Colonic mucosa (tissue), 4 donors: ENCODE data around the gene KRTAP4-11. TPM values are rescaled to one million over a fixed set of nuclear protein-coding genes. Genes with fewer than 3 reads are reported as not detected.

Experiments used
- DNase-seq: peaks from one replicate; pipeline ENCODE4 v3.0.0-alpha.2; 2020
- H3K27ac ChIP-seq: fragments of 200-600 bp; one replicate; pipeline ENCODE4 v1.8.0; 2021
- H3K27me3 ChIP-seq: fragments of 200-600 bp; one replicate; pipeline ENCODE4 v1.8.0; 2021
- H3K36me3 ChIP-seq: fragments of 200-600 bp; one replicate; pipeline ENCODE4 v1.8.0; 2021
- H3K4me1 ChIP-seq: fragments of 200-600 bp; one replicate; pipeline ENCODE4 v1.8.0; 2021; ENCODE audit warnings: mild to moderate bottlenecking
- H3K4me3 ChIP-seq: fragments of 200-600 bp; one replicate; pipeline ENCODE4 v1.8.0; 2021
- H3K9ac ChIP-seq, 2 donors: one replicate each; pipeline ENCODE4 v1.7.0; 2013; ENCODE audit warnings: control low read depth in 2 of 2, low read depth in 2 of 2, low read length in 2 of 2
- H3K9me3 ChIP-seq: fragments of 200-600 bp; one replicate; pipeline ENCODE4 v1.8.0; 2021
- CTCF ChIP-seq: fragments of 200-600 bp; IDR thresholded peaks from one replicate; pipeline ENCODE4 v1.8.0; 2022; ENCODE audit warnings: antibody characterized with exemption, mild to moderate bottlenecking
- intact Hi-C: fragments of 100-400 bp; cut with DNase I; formaldehyde crosslinking; loops from one replicate; pipeline ENCODE4 v1.14.1; 2022
- total RNA-seq, 2 donors: library from RNA; stranded (reverse); fragmentation: NEBNext Ultra II Directional in 1 of 2; extraction: Animal tissue kit (Norgen Biotek cat#: 25700) in 1 of 2; gene quantifications; one replicate each; pipeline ENCODE4 v1.2.1, GENCODE V29; 2021
- donor health status: healthy.
- donor health status: DM: no; HTN: no; CAD: no.
- donor health status: DM: no; HTN: no; CAD: no.

KRTAP4-11 gene
- total RNA-seq, 2 donors from 2014 or later = not detected

DNA sequence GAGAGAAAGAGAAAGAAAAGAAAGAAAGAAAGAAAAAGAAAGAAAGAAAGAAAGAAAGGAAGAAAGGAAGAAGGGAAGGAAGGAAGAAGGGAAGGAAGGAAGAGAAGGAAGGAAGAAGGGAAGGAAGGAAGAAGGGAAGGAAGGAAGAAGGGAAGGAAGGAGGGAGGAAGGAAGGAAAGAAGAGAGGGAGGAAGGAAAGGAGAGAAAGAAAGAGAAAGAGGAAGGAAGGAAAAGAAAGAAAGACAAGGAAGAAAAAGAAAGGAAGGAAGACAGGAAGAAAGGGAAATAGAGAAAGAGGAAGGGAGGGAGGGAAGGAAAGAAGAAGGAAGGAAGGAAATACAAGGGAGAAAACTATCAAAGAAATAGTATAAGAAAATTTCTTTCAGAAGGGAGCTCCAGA, 41.4 kb downstream of the KRTAP4-11 start:
- intact Hi-C loops = no loop called here
- H3K27ac ChIP-seq = no peak overlapping the region
- H3K4me1 ChIP-seq = no peaks in the 10 kb centered on the region
- no peaks in the 10 kb centered on the region for H3K36me3 ChIP-seq
- TF ChIP-seq CTCF = no peak
- no peak overlapping the region for H3K4me3 ChIP-seq
- no peak for DNase-seq
- H3K9me3 ChIP-seq = no peaks in the 10 kb centered on the region
- H3K27me3 ChIP-seq = no peaks in the 10 kb centered on the region
- no peak overlapping the region for H3K9ac ChIP-seq

- no peak overlapping the region for H3K27ac ChIP-seq
- H3K27me3 ChIP-seq = no peaks in the 10 kb centered on the region
- H3K36me3 ChIP-seq = no peaks in the 10 kb centered on the region
- no peak for TF ChIP-seq CTCF
- intact Hi-C loops = no loop called here
- H3K4me1 ChIP-seq = no peaks in the 10 kb centered on the region
- no peak overlapping the region for H3K4me3 ChIP-seq
- H3K9ac ChIP-seq = no peak overlapping the region
- no peak for DNase-seq
- H3K9me3 ChIP-seq = no peaks in the 10 kb centered on the region
Measured at GRCh38 chr17:41073676-41074075, 44.5 kb downstream of the KRTAP4-11 start.

DNA sequence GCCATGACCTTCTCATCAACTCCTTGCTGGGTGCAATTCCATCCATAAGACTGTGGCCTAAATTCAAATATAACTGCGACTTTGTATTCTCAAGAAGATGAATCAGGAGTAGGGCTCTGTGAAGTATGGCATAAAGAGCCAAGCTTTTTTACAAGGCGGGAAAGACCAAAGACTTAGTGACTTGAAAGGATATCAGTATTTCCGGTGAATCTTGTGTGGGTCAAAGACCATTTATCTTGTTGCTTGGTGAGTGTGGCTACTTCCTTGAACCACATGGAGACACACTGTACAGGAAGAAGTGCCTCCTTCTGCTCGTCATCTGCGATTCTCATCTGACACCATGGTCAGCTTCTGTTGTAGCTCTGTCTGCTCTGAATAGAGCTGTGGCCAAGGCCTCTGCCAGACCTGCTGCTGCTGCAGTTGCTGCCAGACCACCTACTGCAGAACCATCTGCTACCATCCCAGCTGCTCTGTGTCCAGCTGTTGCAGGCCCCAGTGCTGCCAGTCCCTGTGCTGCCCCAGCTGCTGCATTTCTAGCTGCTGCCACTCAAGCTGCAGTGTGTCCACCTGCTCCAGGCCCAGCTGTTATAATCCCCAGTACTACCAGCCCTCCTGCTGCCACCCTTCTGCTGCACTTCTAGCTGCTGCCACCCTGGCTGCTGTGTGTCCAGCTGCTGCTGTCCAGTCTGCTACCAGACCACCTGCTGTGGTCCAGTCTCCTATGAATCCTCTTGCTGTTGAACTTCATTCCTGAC, 46.4 kb downstream of the KRTAP4-11 start:
- no peaks in the 10 kb centered on the region for H3K27me3 ChIP-seq
- H3K27ac ChIP-seq = no peak overlapping the region
- H3K9me3 ChIP-seq = no peaks in the 10 kb centered on the region
- DNase-seq = no peak
- H3K36me3 ChIP-seq = no peaks in the 10 kb centered on the region
- intact Hi-C loops = no loop called here
- H3K9ac ChIP-seq = no peak overlapping the region
- H3K4me3 ChIP-seq = no peak overlapping the region
- no peak for TF ChIP-seq CTCF
- no peaks in the 10 kb centered on the region for H3K4me1 ChIP-seq

DNA sequence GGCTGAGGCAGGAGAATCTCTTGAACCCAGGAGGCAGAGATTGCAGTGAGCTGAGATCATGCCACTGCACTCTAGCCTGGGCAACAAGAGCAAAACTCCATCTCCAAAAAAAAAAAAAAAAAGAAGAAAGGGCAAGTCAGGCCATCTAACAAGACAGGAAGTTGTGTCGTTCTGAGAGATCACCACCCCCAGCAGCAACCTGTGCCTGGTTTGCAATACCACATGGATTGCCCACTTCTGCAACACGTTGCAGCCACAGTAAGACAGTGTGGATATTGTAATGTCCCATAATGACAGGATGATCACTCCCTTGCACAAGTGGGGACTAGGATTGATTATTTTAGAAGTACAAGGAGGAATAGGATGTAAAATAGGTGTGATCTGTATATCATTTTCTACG, 49.1 kb downstream of the KRTAP4-11 start:
- intact Hi-C loops = no loop called here
- Histone ChIP-seq H3K27me3 (no peaks in the 10 kb centered on the region), H3K4me3 (no peak overlapping the region), H3K4me1 (no peaks in the 10 kb centered on the region), H3K36me3 (no peaks in the 10 kb centered on the region), H3K9ac (no peak overlapping the region), H3K27ac (no peak overlapping the region), H3K9me3 (no peaks in the 10 kb centered on the region)
- no peak for TF ChIP-seq CTCF
- no peak for DNase-seq

DNA sequence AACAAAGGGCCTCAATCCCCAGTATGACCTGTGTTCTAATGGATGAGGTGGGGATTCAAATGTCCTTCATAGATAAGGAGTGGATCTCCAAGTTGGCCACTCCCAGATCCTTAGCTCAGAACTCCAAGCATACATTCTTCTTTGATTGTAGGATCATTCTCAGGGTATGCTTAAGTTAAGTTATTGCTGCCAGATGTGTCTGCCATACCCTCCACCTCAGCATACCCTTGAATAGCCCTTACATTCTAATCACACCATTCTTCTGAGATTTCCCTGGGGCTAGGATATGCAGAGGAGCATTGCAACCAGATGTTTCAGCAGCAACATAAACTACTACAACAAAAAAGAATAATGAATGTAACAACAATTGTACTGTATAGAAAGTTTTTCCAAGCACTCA, 50.9 kb downstream of the KRTAP4-11 start:
- DNase-seq = no peak
- no peak for TF ChIP-seq CTCF
- no peak overlapping the region for H3K27ac ChIP-seq
- no peaks in the 10 kb centered on the region for H3K27me3 ChIP-seq
- no peak overlapping the region for H3K9ac ChIP-seq
- no peak overlapping the region for H3K4me3 ChIP-seq
- no peaks in the 10 kb centered on the region for H3K9me3 ChIP-seq
- intact Hi-C loops = no loop called here
- H3K4me1 ChIP-seq = no peaks in the 10 kb centered on the region
- no peaks in the 10 kb centered on the region for H3K36me3 ChIP-seq

Other genes with a start within 250 kb of the KRTAP4-11 start
- 1,000 to 10,000 TPM; 1,610 to 1,735 TPM for gene KRT20, start 233.1 kb downstream of the KRTAP4-11 start, total RNA-seq
- gene KRT23, start 180.7 kb downstream of the KRTAP4-11 start, total RNA-seq = 1 to 10 TPM in 1 of 2 donors, under 1 TPM in 1; 0.27 to 1.2 TPM
- gene KRT39, start 151.4 kb downstream of the KRTAP4-11 start, total RNA-seq = not detected
- gene KRT40, start 134.0 kb downstream of the KRTAP4-11 start, total RNA-seq = under 1 TPM in 1 of 2 donors, not detected in 1; 0.32 TPM
- not detected for gene KRTAP3-3, start 124.2 kb downstream of the KRTAP4-11 start, total RNA-seq
- not detected for gene KRTAP3-2, start 118.5 kb downstream of the KRTAP4-11 start, total RNA-seq
- gene KRTAP3-1, start 109.2 kb downstream of the KRTAP4-11 start, total RNA-seq = not detected
- not detected for gene KRTAP1-5, start 91.2 kb downstream of the KRTAP4-11 start, total RNA-seq
- not detected for gene KRTAP1-4, start 88.2 kb downstream of the KRTAP4-11 start, total RNA-seq
- gene KRTAP1-3, start 83.5 kb downstream of the KRTAP4-11 start, total RNA-seq = not detected
- gene KRTAP1-1, start 76.9 kb downstream of the KRTAP4-11 start, total RNA-seq = not detected
- not detected for gene KRTAP2-1, start 71.1 kb downstream of the KRTAP4-11 start, total RNA-seq
- gene KRTAP2-2, start 63.1 kb downstream of the KRTAP4-11 start, total RNA-seq = not detected
- not detected for gene KRTAP2-3, start 58.3 kb downstream of the KRTAP4-11 start, total RNA-seq
- not detected for gene KRTAP2-4, start 52.5 kb downstream of the KRTAP4-11 start, total RNA-seq
- gene KRTAP4-7, start 34.2 kb downstream of the KRTAP4-11 start, total RNA-seq = not detected
- gene KRTAP4-8, start 20.2 kb downstream of the KRTAP4-11 start, total RNA-seq = not detected
- gene KRTAP4-16, start 16.2 kb downstream of the KRTAP4-11 start, total RNA-seq = not detected
- gene KRTAP4-9, start 13.0 kb downstream of the KRTAP4-11 start, total RNA-seq = not detected
- gene KRTAP4-12, start 5.8 kb upstream of the KRTAP4-11 start, total RNA-seq = not detected
- gene KRTAP4-6, start 22.2 kb upstream of the KRTAP4-11 start, total RNA-seq = not detected
- not detected for gene KRTAP4-5, start 31.5 kb upstream of the KRTAP4-11 start, total RNA-seq
- not detected for gene KRTAP4-4, start 42.4 kb upstream of the KRTAP4-11 start, total RNA-seq
- gene KRTAP4-3, start 49.8 kb upstream of the KRTAP4-11 start, total RNA-seq = not detected
- gene KRTAP4-2, start 59.8 kb upstream of the KRTAP4-11 start, total RNA-seq = not detected
- under 1 TPM in 1 of 2 donors, not detected in 1; 0.53 TPM for gene KRTAP4-1, start 66.5 kb upstream of the KRTAP4-11 start, total RNA-seq
- gene KRTAP9-1, start 71.5 kb upstream of the KRTAP4-11 start, total RNA-seq = not detected
- gene KRTAP9-2, start 108.3 kb upstream of the KRTAP4-11 start, total RNA-seq = not detected
- not detected for gene KRTAP9-3, start 114.1 kb upstream of the KRTAP4-11 start, total RNA-seq
- not detected for gene KRTAP9-8, start 119.6 kb upstream of the KRTAP4-11 start, total RNA-seq
- not detected for gene KRTAP9-4, start 131.3 kb upstream of the KRTAP4-11 start, total RNA-seq
- not detected for gene KRTAP9-9, start 137.0 kb upstream of the KRTAP4-11 start, total RNA-seq
- not detected for gene KRTAP9-6, start 147.0 kb upstream of the KRTAP4-11 start, total RNA-seq
- not detected for gene KRTAP9-7, start 157.3 kb upstream of the KRTAP4-11 start, total RNA-seq
- gene KRTAP29-1, start 184.5 kb upstream of the KRTAP4-11 start, total RNA-seq = not detected
- not detected for gene KRTAP16-1, start 190.9 kb upstream of the KRTAP4-11 start, total RNA-seq
- gene KRTAP17-1, start 197.3 kb upstream of the KRTAP4-11 start, total RNA-seq = not detected
- gene KRT33A, start 232.5 kb upstream of the KRTAP4-11 start, total RNA-seq = not detected